AML-193 (cell line): Measurements from ENCODE around the gene IL11RA.

Experiments used
- DNase-seq, 2 experiments: peaks; one replicate each; lab custom pipeline; 2025; lab: John Stamatoyannopoulos, UW

The IL11RA gene

GRCh38 chr9:34654323-34655051, 2.5 kb downstream of the IL11RA start:
- DNase-seq, result no peak

- no peak for DNase-seq
Observed at GRCh38 chr9:34655394-34655793, 3.4 kb downstream of the IL11RA start.

- DNase-seq, result no peak
Observed at GRCh38 chr9:34656992-34657391, 5.0 kb downstream of the IL11RA start.

- no peak for DNase-seq
Observed at GRCh38 chr9:34658461-34658860, 6.5 kb downstream of the IL11RA start.

GRCh38 chr9:34659592-34660253, 7.7 kb downstream of the IL11RA start:
- no peak for DNase-seq

- no peak for DNase-seq
Observed at GRCh38 chr9:34662526-34663302, 10.7 kb downstream of the IL11RA start, which contains the start of gene CCL27. Gene CCL27, minus strand, starts transcription at chr9:34662657. Its CDS starts 24 bp downstream, at chr9:34662633.

- DNase-seq, result no peak
Observed at GRCh38 chr9:34663303-34663605, 11.3 kb downstream of the IL11RA start.

GRCh38 chr9:34664281-34665066, 12.5 kb downstream of the IL11RA start:
- DNase-seq, result peak; percentile 45 to 64

GRCh38 chr9:34665067-34665380, 13.0 kb downstream of the IL11RA start:
- no peak for DNase-seq

GRCh38 chr9:34665381-34666250, 13.6 kb downstream of the IL11RA start:
- DNase-seq, result peak; percentile 43 to 50

- no peak for DNase-seq
Observed at GRCh38 chr9:34669809-34670562, 18.0 kb downstream of the IL11RA start.

GRCh38 chr9:34671307-34671706, 19.3 kb downstream of the IL11RA start:
- DNase-seq, result no peak

GRCh38 chr9:34674440-34674839, 22.5 kb downstream of the IL11RA start:
- DNase-seq, result no peak

- DNase-seq, result peak; percentile 63 to 75
Observed at GRCh38 chr9:34675048-34675714, 23.2 kb downstream of the IL11RA start.

- DNase-seq, result no peak
Observed at GRCh38 chr9:34675869-34676268, 23.9 kb downstream of the IL11RA start.

- DNase-seq, result no peak
Observed at GRCh38 chr9:34684145-34684544, 32.2 kb downstream of the IL11RA start.

- no peak for DNase-seq
Observed at GRCh38 chr9:34684816-34685215, 32.8 kb downstream of the IL11RA start.

GRCh38 chr9:34685591-34685990, 33.6 kb downstream of the IL11RA start:
- no peak for DNase-seq

GRCh38 chr9:34686231-34686630, 34.2 kb downstream of the IL11RA start:
- DNase-seq, result no peak

- no peak for DNase-seq
Observed at GRCh38 chr9:34686732-34687131, 34.7 kb downstream of the IL11RA start.
